ENCODE measurements around the gene MCTP1.

The MCTP1 gene

GRCh38 chr5:94776167-94776566 lies 508.7 kb downstream of the MCTP1 start:
- Histone ChIP-seq H3K4me3 (ENCODE audit: low read depth in 1 of 2, low read length in 2 of 2) (no peak overlapping the region), H3K27me3 (ENCODE audit: low read depth, low read length) (no peaks in the 10 kb centered on the region), H3K4me1 (ENCODE audit: control insufficient read depth in 1 of 2, insufficient read depth in 2 of 2, low read length in 2 of 2) (no peaks in the 10 kb centered on the region), H3K27ac (ENCODE audit: low read length) (no peak overlapping the region), H3K9me3 (ENCODE audit: control insufficient read depth in 1 of 2, low read length in 2 of 2) (no peaks in the 10 kb centered on the region), H3K36me3 (ENCODE audit: control insufficient read depth in 1 of 2, insufficient read depth in 2 of 2, low read length in 2 of 2) (no peaks in the 10 kb centered on the region)

GRCh38 chr5:94775088-94775487 lies 509.8 kb downstream of the MCTP1 start:
- Histone ChIP-seq H3K27me3 (ENCODE audit: low read depth, low read length) (no peaks in the 10 kb centered on the region), H3K4me1 (ENCODE audit: control insufficient read depth in 1 of 2, insufficient read depth in 2 of 2, low read length in 2 of 2) (no peaks in the 10 kb centered on the region), H3K4me3 (ENCODE audit: low read depth in 1 of 2, low read length in 2 of 2) (no peak overlapping the region), H3K36me3 (ENCODE audit: control insufficient read depth in 1 of 2, insufficient read depth in 2 of 2, low read length in 2 of 2) (no peaks in the 10 kb centered on the region), H3K27ac (ENCODE audit: low read length) (no peak overlapping the region), H3K9me3 (ENCODE audit: control insufficient read depth in 1 of 2, low read length in 2 of 2) (no peaks in the 10 kb centered on the region)

- Histone ChIP-seq H3K4me1 (ENCODE audit: control insufficient read depth in 1 of 2, insufficient read depth in 2 of 2, low read length in 2 of 2) (no peaks in the 10 kb centered on the region), H3K9me3 (ENCODE audit: control insufficient read depth in 1 of 2, low read length in 2 of 2) (no peaks in the 10 kb centered on the region), H3K27me3 (ENCODE audit: low read depth, low read length) (no peaks in the 10 kb centered on the region), H3K36me3 (ENCODE audit: control insufficient read depth in 1 of 2, insufficient read depth in 2 of 2, low read length in 2 of 2) (no peaks in the 10 kb centered on the region), H3K4me3 (ENCODE audit: low read depth in 1 of 2, low read length in 2 of 2) (no peak overlapping the region), H3K27ac (ENCODE audit: low read length) (no peak overlapping the region)
These were observed 513.2 kb downstream of the MCTP1 start for GRCh38 chr5:94771742-94772141.

GRCh38 chr5:94769996-94770395 lies 514.9 kb downstream of the MCTP1 start:
- Histone ChIP-seq H3K27ac (ENCODE audit: low read length) (no peak overlapping the region), H3K36me3 (ENCODE audit: control insufficient read depth in 1 of 2, insufficient read depth in 2 of 2, low read length in 2 of 2) (no peaks in the 10 kb centered on the region), H3K4me3 (ENCODE audit: low read depth in 1 of 2, low read length in 2 of 2) (no peak overlapping the region), H3K27me3 (ENCODE audit: low read depth, low read length) (no peaks in the 10 kb centered on the region), H3K4me1 (ENCODE audit: control insufficient read depth in 1 of 2, insufficient read depth in 2 of 2, low read length in 2 of 2) (no peaks in the 10 kb centered on the region), H3K9me3 (ENCODE audit: control insufficient read depth in 1 of 2, low read length in 2 of 2) (no peaks in the 10 kb centered on the region)

- no peak overlapping the region for H3K4me3 ChIP-seq (ENCODE audit: low read depth in 1 of 2, low read length in 2 of 2)
- no peaks in the 10 kb centered on the region for H3K36me3 ChIP-seq (ENCODE audit: control insufficient read depth in 1 of 2, insufficient read depth in 2 of 2, low read length in 2 of 2)
- H3K9me3 ChIP-seq (ENCODE audit: control insufficient read depth in 1 of 2, low read length in 2 of 2), result no peaks in the 10 kb centered on the region
- H3K27ac ChIP-seq (ENCODE audit: low read length), result no peak overlapping the region
- H3K4me1 ChIP-seq (ENCODE audit: control insufficient read depth in 1 of 2, insufficient read depth in 2 of 2, low read length in 2 of 2), result no peaks in the 10 kb centered on the region
- no peaks in the 10 kb centered on the region for H3K27me3 ChIP-seq (ENCODE audit: low read depth, low read length)
These were observed 523.1 kb downstream of the MCTP1 start for GRCh38 chr5:94761786-94762185.

- Histone ChIP-seq H3K27me3 (ENCODE audit: low read depth, low read length) (no peaks in the 10 kb centered on the region), H3K27ac (ENCODE audit: low read length) (no peak overlapping the region), H3K36me3 (ENCODE audit: control insufficient read depth in 1 of 2, insufficient read depth in 2 of 2, low read length in 2 of 2) (no peaks in the 10 kb centered on the region), H3K4me3 (ENCODE audit: low read depth in 1 of 2, low read length in 2 of 2) (no peak overlapping the region), H3K9me3 (ENCODE audit: control insufficient read depth in 1 of 2, low read length in 2 of 2) (no peaks in the 10 kb centered on the region), H3K4me1 (ENCODE audit: control insufficient read depth in 1 of 2, insufficient read depth in 2 of 2, low read length in 2 of 2) (no peaks in the 10 kb centered on the region)
These were observed 523.8 kb downstream of the MCTP1 start for GRCh38 chr5:94761055-94761454.

GRCh38 chr5:94759961-94760360 lies 524.9 kb downstream of the MCTP1 start:
- H3K9me3 ChIP-seq (ENCODE audit: control insufficient read depth in 1 of 2, low read length in 2 of 2), result no peaks in the 10 kb centered on the region
- H3K36me3 ChIP-seq (ENCODE audit: control insufficient read depth in 1 of 2, insufficient read depth in 2 of 2, low read length in 2 of 2), result no peaks in the 10 kb centered on the region
- H3K4me1 ChIP-seq (ENCODE audit: control insufficient read depth in 1 of 2, insufficient read depth in 2 of 2, low read length in 2 of 2), result no peaks in the 10 kb centered on the region
- no peak overlapping the region for H3K4me3 ChIP-seq (ENCODE audit: low read depth in 1 of 2, low read length in 2 of 2)
- no peaks in the 10 kb centered on the region for H3K27me3 ChIP-seq (ENCODE audit: low read depth, low read length)
- H3K27ac ChIP-seq (ENCODE audit: low read length), result no peak overlapping the region

- Histone ChIP-seq H3K27me3 (ENCODE audit: low read depth, low read length) (no peaks in the 10 kb centered on the region), H3K4me1 (ENCODE audit: control insufficient read depth in 1 of 2, insufficient read depth in 2 of 2, low read length in 2 of 2) (no peaks in the 10 kb centered on the region), H3K27ac (ENCODE audit: low read length) (no peak overlapping the region), H3K36me3 (ENCODE audit: control insufficient read depth in 1 of 2, insufficient read depth in 2 of 2, low read length in 2 of 2) (no peaks in the 10 kb centered on the region), H3K4me3 (ENCODE audit: low read depth in 1 of 2, low read length in 2 of 2) (no peak overlapping the region), H3K9me3 (ENCODE audit: control insufficient read depth in 1 of 2, low read length in 2 of 2) (no peaks in the 10 kb centered on the region)
These were observed 525.9 kb downstream of the MCTP1 start for GRCh38 chr5:94759022-94759421.

GRCh38 chr5:94754824-94755223 lies 530.1 kb downstream of the MCTP1 start:
- Histone ChIP-seq H3K4me1 (ENCODE audit: control insufficient read depth in 1 of 2, insufficient read depth in 2 of 2, low read length in 2 of 2) (no peaks in the 10 kb centered on the region), H3K4me3 (ENCODE audit: low read depth in 1 of 2, low read length in 2 of 2) (no peak overlapping the region), H3K36me3 (ENCODE audit: control insufficient read depth in 1 of 2, insufficient read depth in 2 of 2, low read length in 2 of 2) (no peaks in the 10 kb centered on the region), H3K9me3 (ENCODE audit: control insufficient read depth in 1 of 2, low read length in 2 of 2) (no peaks in the 10 kb centered on the region), H3K27me3 (ENCODE audit: low read depth, low read length) (no peaks in the 10 kb centered on the region), H3K27ac (ENCODE audit: low read length) (no peak overlapping the region)

- Histone ChIP-seq H3K4me3 (ENCODE audit: low read depth in 1 of 2, low read length in 2 of 2) (no peak overlapping the region), H3K9me3 (ENCODE audit: control insufficient read depth in 1 of 2, low read length in 2 of 2) (no peaks in the 10 kb centered on the region), H3K27ac (ENCODE audit: low read length) (no peak overlapping the region), H3K36me3 (ENCODE audit: control insufficient read depth in 1 of 2, insufficient read depth in 2 of 2, low read length in 2 of 2) (no peaks in the 10 kb centered on the region), H3K27me3 (ENCODE audit: low read depth, low read length) (no peaks in the 10 kb centered on the region), H3K4me1 (ENCODE audit: control insufficient read depth in 1 of 2, insufficient read depth in 2 of 2, low read length in 2 of 2) (no peaks in the 10 kb centered on the region)
These were observed 533.4 kb downstream of the MCTP1 start for GRCh38 chr5:94751460-94751859.

- Histone ChIP-seq H3K36me3 (ENCODE audit: control insufficient read depth in 1 of 2, insufficient read depth in 2 of 2, low read length in 2 of 2) (no peaks in the 10 kb centered on the region), H3K4me1 (ENCODE audit: control insufficient read depth in 1 of 2, insufficient read depth in 2 of 2, low read length in 2 of 2) (no peaks in the 10 kb centered on the region), H3K27ac (ENCODE audit: low read length) (no peak overlapping the region), H3K9me3 (ENCODE audit: control insufficient read depth in 1 of 2, low read length in 2 of 2) (no peaks in the 10 kb centered on the region), H3K4me3 (ENCODE audit: low read depth in 1 of 2, low read length in 2 of 2) (no peak overlapping the region), H3K27me3 (ENCODE audit: low read depth, low read length) (no peaks in the 10 kb centered on the region)
These were observed 534.2 kb downstream of the MCTP1 start for GRCh38 chr5:94750681-94751080.

- H3K4me3 ChIP-seq (ENCODE audit: low read depth in 1 of 2, low read length in 2 of 2), result no peak overlapping the region
- H3K27ac ChIP-seq (ENCODE audit: low read length), result no peak overlapping the region
- H3K4me1 ChIP-seq (ENCODE audit: control insufficient read depth in 1 of 2, insufficient read depth in 2 of 2, low read length in 2 of 2), result no peaks in the 10 kb centered on the region
- no peaks in the 10 kb centered on the region for H3K9me3 ChIP-seq (ENCODE audit: control insufficient read depth in 1 of 2, low read length in 2 of 2)
- no peaks in the 10 kb centered on the region for H3K36me3 ChIP-seq (ENCODE audit: control insufficient read depth in 1 of 2, insufficient read depth in 2 of 2, low read length in 2 of 2)
- no peaks in the 10 kb centered on the region for H3K27me3 ChIP-seq (ENCODE audit: low read depth, low read length)
These were observed 535.9 kb downstream of the MCTP1 start for GRCh38 chr5:94749042-94749441.

All from muscle layer of duodenum (tissue), 2 donors.